NCI-H1436 (cell line): ENCODE measurements around the gene SEMA5A.

Experiments used
- DNase-seq: peaks from one replicate; lab custom pipeline; 2025; lab: John Stamatoyannopoulos, UW

SEMA5A gene

GRCh38 chr5:9512457-9512856, 33.4 kb downstream of the SEMA5A start:
- DNase-seq = no peak

DNA sequence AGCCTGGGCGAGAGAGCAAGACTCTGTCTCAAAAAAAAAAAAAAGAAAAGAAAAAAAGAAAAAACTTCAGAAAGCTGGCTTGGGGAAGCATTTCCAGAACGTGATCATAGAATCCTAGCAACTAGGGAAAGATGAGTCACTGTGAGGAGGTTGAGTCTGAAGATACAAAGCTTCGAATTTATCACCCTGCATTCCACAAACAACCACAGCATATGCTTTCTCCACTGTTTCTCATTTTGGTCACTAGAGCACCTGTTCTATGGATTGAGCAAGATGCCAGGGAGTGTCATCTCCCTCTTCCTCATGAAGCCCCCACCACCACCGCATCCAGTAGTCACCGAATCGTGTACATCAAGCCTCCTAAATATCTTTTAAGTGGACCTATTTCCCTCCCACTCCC, 37.9 kb downstream of the SEMA5A start:
- DNase-seq = no peak

DNA sequence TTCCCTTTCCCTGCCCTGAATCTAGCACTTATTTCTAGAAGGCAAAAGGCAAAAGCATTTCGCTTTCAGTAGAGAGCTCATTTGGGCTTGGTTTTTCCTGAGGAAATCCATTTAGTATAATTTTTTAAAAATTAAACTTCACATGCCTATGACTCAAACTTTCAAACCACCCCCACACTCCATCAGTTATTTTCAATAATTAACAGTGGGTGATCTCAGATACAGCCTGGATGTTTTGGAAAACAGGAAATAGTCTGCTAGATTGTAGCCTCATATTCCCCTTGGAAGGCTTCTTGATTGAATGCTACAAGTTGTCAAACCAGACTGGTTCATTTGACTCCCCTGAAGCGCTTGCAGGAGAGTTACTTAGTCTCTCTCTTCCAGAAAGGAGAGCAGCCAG, 40.6 kb downstream of the SEMA5A start:
- DNase-seq = no peak

DNA sequence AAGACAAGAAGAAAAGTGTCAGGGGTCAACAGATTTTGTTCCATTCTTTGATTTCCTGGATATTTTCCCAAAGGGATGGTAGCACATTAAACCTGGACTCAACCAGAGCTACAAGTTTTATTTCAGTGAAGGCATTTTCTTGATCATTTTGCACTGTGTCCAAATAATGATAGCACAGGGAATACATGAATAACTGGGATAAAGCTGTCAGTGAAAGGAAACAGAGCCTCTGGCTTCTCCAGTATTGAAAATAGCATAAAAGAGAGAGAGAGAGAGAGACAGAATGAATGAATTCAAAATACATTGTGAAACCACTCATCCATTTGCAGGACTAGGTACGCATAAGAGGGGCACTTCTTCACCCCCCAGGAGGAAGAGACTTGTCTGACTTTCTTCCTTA, 43.0 kb downstream of the SEMA5A start:
- no peak for DNase-seq

DNA sequence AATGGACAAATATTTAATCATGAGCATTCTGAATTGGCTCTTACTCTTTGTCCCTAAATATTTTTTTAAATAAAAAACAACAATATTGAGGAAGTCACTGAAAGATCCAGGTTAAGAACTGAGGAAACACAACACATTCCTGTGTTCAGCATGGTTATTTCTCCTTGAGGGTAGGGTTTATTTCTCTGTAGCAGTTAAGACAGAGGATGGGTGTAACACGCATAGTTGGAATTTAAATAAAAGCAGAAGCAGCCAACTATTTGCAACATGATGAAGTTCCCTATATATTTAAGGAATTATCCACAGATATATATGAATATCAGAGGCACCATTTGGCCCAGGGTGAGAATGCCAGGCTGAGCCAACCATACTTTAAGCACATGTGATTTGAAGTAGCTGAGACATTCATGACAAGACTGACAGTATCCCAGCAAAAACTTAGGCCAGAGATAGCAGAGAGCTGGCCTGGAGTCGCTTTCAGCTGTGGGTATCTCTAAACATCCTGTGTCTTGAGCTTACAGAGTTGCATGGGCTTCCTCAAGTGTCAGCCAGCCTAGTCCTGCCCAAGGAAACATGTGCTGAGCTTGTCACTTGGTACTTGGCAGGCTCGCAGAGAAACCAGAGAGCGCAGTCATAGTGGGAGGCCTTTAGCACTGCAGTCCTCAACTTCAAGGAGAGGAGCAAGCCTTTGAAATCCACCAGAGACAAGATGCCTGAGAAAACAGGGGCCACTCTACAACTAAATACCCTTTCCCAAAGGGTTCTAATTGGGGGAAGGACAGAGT, 43.6 kb downstream of the SEMA5A start:
- DNase-seq = no peak

DNA sequence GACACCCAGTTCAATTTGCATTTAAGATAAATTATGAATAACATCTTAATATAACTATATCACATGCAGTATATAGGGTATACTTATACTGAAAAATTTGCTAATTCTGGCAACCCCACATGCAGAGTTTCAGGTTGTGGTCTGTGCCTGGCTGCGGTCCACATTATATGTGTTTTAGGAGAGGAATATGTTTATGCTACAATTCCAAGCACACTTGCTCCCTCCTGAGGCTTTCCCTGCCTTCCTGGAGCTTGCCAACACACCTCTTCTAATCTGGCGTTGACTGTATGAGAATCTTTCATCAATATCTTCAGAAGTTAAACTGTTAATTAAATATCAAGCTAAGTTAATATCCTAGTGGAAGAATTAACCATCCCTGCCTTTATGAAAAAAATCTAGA, 45.2 kb downstream of the SEMA5A start:
- no peak for DNase-seq

DNA sequence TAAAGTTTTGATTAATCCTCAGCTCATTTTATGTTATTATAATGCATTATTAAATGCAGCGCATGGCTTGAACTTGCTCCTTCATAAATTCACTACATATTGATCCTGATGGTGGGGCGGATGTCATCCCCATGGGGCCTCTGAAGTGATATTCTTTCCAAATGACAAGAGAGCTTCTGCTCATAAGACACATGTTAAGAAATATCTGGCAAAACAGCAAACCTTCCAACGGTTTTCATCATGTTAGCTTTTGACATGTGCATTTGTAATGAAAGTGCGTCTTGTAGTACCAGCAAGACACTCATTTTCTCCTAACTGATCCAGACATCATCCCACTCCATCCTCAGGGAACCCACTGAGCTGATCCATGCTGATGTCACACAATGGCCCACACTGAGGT, 45.7 kb downstream of the SEMA5A start:
- no peak for DNase-seq

DNA sequence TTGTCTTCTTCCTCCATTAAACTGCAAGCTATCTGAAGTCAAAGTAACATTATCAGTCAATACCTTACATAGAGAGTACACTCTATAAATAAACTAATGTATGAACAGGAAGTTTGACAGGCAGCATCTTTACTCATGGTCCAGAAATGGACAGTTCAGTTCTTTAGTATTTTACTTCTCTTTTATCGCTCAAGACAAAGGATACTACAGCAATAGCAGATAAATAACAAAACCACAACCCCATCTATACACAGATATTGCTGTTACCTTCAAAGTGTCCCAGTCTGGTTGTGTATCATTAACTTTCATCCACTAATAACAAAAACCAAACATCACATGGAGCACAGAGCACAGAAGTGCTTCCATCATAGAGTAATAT, 46.4 kb downstream of the SEMA5A start:
- DNase-seq = no peak

DNA sequence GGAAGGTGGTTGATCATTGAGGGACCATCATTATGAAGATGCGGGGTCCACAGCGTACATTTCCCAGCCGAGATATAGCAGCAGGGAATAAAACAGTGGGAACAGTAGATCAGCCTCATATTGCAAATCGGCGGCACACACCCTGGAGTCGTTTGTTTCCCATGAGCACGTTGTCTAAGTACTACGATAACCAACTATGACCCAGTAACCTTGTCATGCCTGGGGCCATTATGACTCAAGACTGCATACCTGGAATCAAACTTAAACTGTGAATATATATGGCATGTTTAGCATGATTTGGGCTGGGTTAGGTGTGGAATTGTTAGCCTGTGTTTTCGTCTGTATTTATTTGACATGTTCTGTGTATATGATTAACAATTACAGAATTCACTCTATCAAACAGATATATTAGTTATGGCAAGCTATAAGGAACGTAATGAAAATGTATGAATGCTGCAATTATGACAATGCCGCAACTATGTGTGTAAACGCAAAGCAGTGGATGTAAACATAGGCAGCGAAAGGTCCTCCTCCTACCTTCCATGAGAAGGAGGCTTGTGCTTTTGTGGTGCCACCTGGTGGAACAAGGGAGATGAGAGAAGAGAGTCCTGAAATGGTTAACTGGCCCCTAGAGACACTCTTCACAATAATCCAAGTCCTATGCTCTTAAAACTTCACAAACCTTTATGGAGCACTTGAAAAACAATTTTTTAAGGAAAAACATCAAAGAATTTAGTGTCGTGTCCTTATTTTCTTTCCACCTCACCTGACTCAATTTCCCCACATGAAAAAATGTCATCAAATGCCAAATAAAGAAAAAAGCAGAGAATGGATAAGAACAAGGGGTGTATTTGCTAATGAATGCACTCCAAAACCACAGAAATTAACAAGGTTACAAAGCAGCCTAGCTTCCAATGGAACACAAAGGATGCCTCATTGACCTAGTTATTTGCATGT, 47.1 kb downstream of the SEMA5A start:
- DNase-seq = no peak

DNA sequence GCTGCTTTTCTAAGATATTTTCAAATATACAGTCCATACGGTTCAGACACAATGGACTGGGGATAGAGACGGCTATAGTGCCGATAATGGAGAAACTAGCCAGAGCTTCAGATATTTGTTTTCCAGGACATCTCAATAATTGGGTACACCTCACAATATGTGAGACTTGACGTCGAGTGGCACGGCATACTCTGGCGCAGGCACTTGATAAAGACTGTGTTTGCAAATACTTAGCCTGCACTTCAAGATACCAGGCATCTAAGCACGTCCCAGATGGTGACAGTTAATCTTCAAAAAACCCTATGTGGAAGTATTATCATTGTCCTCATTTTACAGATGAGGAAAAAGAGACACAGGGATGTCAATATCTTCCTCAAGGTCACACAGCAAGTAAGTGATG, 48.5 kb downstream of the SEMA5A start:
- DNase-seq = no peak

- DNase-seq = no peak
Observed at GRCh38 chr5:9496801-9497200, 49.1 kb downstream of the SEMA5A start.

DNA sequence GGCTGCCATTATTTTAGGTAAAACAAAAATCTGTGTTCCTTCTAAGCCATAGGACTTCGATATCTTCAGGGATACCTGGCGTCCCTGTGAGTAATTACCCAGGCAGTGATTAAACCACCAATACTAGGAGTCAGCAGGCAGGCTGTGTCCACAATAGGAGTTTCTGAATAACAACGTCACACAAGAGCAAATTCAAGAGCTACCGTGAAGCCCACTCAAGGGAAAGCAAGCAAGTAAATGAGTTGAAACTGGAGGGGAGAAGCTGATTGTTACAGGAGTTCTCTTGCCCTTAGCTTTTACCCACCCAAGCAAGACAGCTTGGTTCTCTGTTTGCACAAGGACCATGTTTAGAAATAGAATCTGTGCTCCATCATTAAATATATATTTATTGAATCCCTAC, 50.8 kb downstream of the SEMA5A start:
- DNase-seq = no peak

GRCh38 chr5:9494301-9494700, 51.6 kb downstream of the SEMA5A start:
- no peak for DNase-seq

DNA sequence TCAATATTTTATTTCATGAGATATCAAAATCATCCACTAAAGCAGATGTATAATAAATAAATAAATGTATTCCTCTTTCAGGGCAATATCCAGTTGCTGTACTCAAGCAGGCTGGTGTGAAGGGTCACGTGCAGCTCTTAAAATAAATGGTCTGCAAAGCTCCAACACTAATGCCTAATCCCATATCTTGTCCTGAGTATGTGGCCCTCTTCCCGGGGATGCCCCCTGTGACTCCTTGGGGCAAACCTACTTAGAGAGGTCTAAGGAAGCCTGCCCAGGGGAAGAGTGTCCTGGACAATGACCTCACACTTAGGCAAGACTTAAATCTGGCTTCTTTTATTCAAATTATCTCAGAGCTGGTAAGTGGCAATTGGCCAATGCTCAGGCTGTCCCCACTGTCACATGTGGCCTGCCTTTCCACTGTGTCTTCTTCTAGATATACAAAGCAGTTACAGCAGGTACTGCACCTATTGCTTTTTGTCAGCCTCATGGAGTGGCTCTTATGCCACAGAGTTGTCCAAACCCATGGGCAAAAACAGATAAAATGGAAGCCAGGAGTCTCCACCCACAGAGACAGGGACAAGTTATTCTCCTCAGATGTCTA, 55.3 kb downstream of the SEMA5A start:
- DNase-seq = no peak

DNA sequence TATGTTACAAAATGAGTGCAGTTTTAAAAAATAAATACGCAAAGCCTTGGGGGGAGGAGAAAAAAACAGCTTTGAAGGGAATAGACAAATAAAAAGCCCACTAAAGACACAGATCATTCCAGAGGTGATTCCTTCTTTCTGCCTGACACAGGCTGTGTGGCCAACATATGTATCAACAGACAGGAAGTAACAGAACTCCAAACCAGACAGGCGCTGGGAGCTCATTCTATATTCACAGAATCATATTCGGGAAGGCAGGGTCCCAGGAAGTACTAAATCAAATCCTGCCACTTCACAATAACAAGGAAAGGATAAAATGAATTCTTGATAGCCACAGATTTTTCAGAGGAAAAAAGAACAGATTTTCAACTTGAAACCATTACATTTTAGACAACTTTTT, 62.1 kb downstream of the SEMA5A start:
- DNase-seq = no peak

GRCh38 chr5:9483243-9483642, 62.6 kb downstream of the SEMA5A start:
- DNase-seq = no peak

DNA sequence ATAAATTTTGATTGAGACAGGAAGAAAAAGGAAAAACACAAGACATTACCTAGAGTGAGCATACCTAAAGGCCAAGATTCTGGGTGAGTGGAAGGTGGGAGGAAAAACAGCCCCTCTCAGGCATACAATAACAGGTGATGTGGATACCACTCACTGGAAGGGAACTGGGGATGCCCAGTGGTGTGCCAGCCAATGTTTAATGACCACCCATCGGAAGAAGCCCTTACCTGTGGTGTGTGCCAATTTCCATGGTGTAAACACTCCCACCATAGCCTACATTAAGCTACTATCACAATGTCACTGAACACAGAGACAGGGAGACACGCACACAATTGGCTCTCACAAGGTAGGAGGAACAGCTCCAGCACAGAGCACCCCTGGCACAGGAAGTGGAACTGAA, 63.5 kb downstream of the SEMA5A start:
- no peak for DNase-seq

- no peak for DNase-seq
Observed at GRCh38 chr5:9480499-9480898, 65.4 kb downstream of the SEMA5A start.

- no peak for DNase-seq
Observed at GRCh38 chr5:9479990-9480389, 65.9 kb downstream of the SEMA5A start.

- DNase-seq = no peak
Observed at GRCh38 chr5:9479361-9479760, 66.5 kb downstream of the SEMA5A start.

GRCh38 chr5:9477537-9477936, 68.3 kb downstream of the SEMA5A start:
- no peak for DNase-seq

- DNase-seq = no peak
Observed at GRCh38 chr5:9474219-9475002, 71.5 kb downstream of the SEMA5A start.
